Spleen (tissue), 11 donors: ENCODE data around the gene ABCG1. TPM values are rescaled to one million over a fixed set of nuclear protein-coding genes. Genes with fewer than 3 reads are reported as not detected.

ENCODE experiments used
- DNase-seq: peaks from one replicate; pipeline ENCODE4 v3.0.0-alpha.2; 2020
- H3K27ac ChIP-seq, 8 donors: fragments of 200-600 bp; sonication (generic) in 7 of 8; 1 replicate in 4 of 8; 2 replicates in 4 of 8; pipeline versions ENCODE4 v1.5.0 to v1.8.0; 2016 to 2021; ENCODE audit warnings: inconsistent platforms in 4 of 8, mild to moderate bottlenecking in 4 of 8, moderate library complexity in 1 of 8
- H3K27me3 ChIP-seq, 7 donors: fragments of 200-600 bp; sonication (generic) in 6 of 7; replicated peaks in 1 of 7; 1 replicate in 4 of 7; 2 replicates in 3 of 7; pipeline versions ENCODE4 v1.5.0 to v1.8.0; 2016 to 2021; ENCODE audit warnings: inconsistent platforms in 3 of 7, mild to moderate bottlenecking in 1 of 7
- H3K36me3 ChIP-seq, 6 donors: fragments of 200-600 bp; sonication (generic) in 5 of 6; 1 replicate in 4 of 6; 2 replicates in 2 of 6; pipeline versions ENCODE4 v1.5.0 to v1.8.0; 2016 to 2021; ENCODE audit warnings: inconsistent platforms in 2 of 6
- H3K4me1 ChIP-seq, 6 donors: fragments of 200-600 bp; sonication (generic) in 5 of 6; 1 replicate in 3 of 6; 2 replicates in 3 of 6; pipeline versions ENCODE4 v1.5.0 to v1.8.0; 2016 to 2021; ENCODE audit warnings: inconsistent platforms in 3 of 6
- H3K4me3 ChIP-seq, 8 donors: fragments of 200-600 bp; sonication (generic) in 7 of 8; 1 replicate in 4 of 8; 2 replicates in 4 of 8; pipeline versions ENCODE4 v1.5.0 to v1.8.0; 2016 to 2021; ENCODE audit warnings: inconsistent platforms in 4 of 8, mild to moderate bottlenecking in 4 of 8, moderate library complexity in 2 of 8
- H3K9me3 ChIP-seq, 8 donors: fragments of 200-600 bp; sonication (generic) in 7 of 8; 1 replicate in 4 of 8; 2 replicates in 4 of 8; pipeline versions ENCODE4 v1.5.0 to v1.8.0; 2016 to 2021; ENCODE audit warnings: inconsistent platforms in 4 of 8
- POLR2A ChIP-seq, 3 donors: fragments of 450-650 bp; IDR thresholded peaks; one replicate each; pipeline ENCODE4 v1.5.1; 2017; ENCODE audit warnings: antibody characterized with exemption in 3 of 3, mild to moderate bottlenecking in 1 of 3
- POLR2AphosphoS5 ChIP-seq, 3 donors: sonication (generic); formaldehyde crosslinking; IDR thresholded peaks; one replicate each; pipeline ENCODE4 v1.5.1; 2017; ENCODE audit warnings: antibody characterized with exemption in 3 of 3
- WGBS, 5 donors: extraction: QIAGEN DNeasy Blood & Tissue Kit in 3 of 5; methylation state at CpG; one replicate each; pipeline versions ENCODE4 v1.1.5 to v1.1.7; 2013 to 2018; 5-methylcytosine and 5-hydroxymethylcytosine counted together
- intact Hi-C: fragments of 100-400 bp; cut with DNase I; formaldehyde crosslinking; loops from one replicate; pipeline ENCODE4 v1.15.0; 2023; ENCODE audit warnings: low total_unique reads
- polyA plus RNA-seq, 3 donors: library from polyadenylated mRNA; stranded (reverse); fragments of 200-250 nt; gene quantifications; one replicate each; pipeline ENCODE4 v1.2.1, GENCODE V29; 2013
- total RNA-seq, 7 donors: library from RNA; depleted of rRNA in 3 of 7; stranded (reverse); fragments of >200 nt in 3 of 7; fragmentation: NEBNext Ultra II Directional in 4 of 7; extraction: Animal tissue kit (Norgen Biotek cat#: 25700) in 4 of 7; gene quantifications; one replicate each; pipeline versions ENCODE4 v1.1.0 to v1.2.1, GENCODE V29; 2016 to 2021
- TF ChIP-seq, protein P1 (sequence below), 11 experiments: fragments of 200-600 bp in 7 of 11; fragments of 450-650 bp in 4 of 11; sonication (generic) in 4 of 11; IDR thresholded peaks in 8 of 11; conservative IDR thresholded peaks in 3 of 11; 1 replicate in 7 of 11; 2 replicates in 4 of 11; pipeline versions ENCODE4 v1.4.0 to v1.8.0; 2016 to 2021; ENCODE audit warnings: antibody characterized with exemption in 11 of 11, inconsistent platforms in 4 of 11, mild to moderate bottlenecking in 1 of 11
- donor health status: healthy with polysubstance abuse.
- donor health status: DM: no; HTN: no; CAD: no; lungs with moderate emphysema.
- donor health status: DM: no; HTN: no; CAD: no.
- donor health status: Bipolar disorder and iron deficiency.
- donor health status: healthy.
- donor health status: DM: no; HTN: no; CAD: no.
- donor health status: DM: yes; HTN: yes; CAD: no.

ABCG1 gene
- total and polyA plus RNA-seq, 10 donors, result 14.6 to 143 (median 96.7) TPM

DNA sequence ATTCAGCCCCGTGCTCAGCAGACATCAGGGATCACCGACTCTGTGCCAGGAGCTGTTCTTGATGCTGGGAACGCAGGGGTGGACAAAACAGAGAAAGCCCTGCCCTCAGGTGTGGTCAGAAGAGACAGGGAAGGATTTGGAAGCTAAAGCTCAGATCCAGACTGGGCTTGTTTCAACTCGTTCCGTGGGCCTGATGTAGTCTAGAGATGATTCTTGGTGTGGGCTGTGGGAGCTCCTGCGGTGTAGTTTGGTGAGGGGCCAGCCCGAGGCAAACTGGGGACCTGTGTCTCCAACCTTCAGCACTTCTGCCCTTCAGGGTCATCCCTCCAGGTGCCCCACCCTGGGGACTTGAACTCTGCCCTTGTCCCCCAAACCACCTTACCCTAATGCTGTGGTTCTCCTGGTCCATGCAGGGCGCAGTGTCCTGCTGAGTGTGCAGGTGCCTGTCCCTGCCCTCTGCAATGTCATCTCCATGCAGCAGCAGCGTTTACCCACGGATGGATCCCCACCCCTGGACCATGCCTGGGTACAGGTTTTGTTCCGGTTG is 17.3 kb upstream of the ABCG1 start:
- intact Hi-C loops, result no loop called here
- H3K4me1 ChIP-seq, result peaks cover 16 to 32% (median 22%) of the 10 kb centered on the region in 6 donors
- DNase-seq, result no peak
- H3K4me3 ChIP-seq, result no peak overlapping the region
- no peak overlapping the region for H3K27ac ChIP-seq
- no peaks in the 10 kb centered on the region for H3K36me3 ChIP-seq
- TF ChIP-seq, protein P1, sequence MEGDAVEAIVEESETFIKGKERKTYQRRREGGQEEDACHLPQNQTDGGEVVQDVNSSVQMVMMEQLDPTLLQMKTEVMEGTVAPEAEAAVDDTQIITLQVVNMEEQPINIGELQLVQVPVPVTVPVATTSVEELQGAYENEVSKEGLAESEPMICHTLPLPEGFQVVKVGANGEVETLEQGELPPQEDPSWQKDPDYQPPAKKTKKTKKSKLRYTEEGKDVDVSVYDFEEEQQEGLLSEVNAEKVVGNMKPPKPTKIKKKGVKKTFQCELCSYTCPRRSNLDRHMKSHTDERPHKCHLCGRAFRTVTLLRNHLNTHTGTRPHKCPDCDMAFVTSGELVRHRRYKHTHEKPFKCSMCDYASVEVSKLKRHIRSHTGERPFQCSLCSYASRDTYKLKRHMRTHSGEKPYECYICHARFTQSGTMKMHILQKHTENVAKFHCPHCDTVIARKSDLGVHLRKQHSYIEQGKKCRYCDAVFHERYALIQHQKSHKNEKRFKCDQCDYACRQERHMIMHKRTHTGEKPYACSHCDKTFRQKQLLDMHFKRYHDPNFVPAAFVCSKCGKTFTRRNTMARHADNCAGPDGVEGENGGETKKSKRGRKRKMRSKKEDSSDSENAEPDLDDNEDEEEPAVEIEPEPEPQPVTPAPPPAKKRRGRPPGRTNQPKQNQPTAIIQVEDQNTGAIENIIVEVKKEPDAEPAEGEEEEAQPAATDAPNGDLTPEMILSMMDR (IDR thresholded peaks at IDR 0.05 in 8 of 11, conservative IDR thresholded peaks at IDR 0.05 in 3 of 11), result no peak
- TF ChIP-seq POLR2AphosphoS5 (IDR thresholded peaks at IDR 0.05) (no peak), POLR2A (IDR thresholded peaks at IDR 0.05) (no peak)
- H3K9me3 ChIP-seq, result no peaks in the 10 kb centered on the region
- WGBS, 5 donors, result 83 to 88% (median 87%) methylated on average over 8 to 11 of the region's 11 CpGs
- H3K27me3 ChIP-seq, result no peaks in the 10 kb centered on the region

DNA sequence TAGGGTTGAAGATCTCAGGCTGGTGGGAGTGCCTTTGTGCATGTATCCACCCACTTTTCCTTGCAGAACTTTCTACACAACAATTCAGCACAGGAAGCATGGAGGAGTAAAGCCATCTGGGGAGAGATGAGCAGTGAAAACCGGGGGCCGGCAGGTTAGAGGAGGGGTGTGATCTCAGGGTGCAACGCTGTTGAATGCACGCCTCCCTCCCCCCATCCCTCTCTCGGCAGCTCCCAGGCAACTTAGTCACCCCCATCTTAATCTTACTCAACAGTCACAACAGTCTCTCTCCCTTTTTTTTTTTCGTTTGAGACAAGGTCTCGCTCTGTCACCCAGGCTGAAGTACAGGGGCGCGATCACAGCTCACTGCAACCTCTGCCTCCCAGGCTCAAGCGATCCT is 16.6 kb upstream of the ABCG1 start:
- H3K27me3 ChIP-seq, result no peaks in the 10 kb centered on the region
- intact Hi-C loops, result no loop called here
- no peak overlapping the region for H3K4me3 ChIP-seq
- TF ChIP-seq POLR2A (IDR thresholded peaks at IDR 0.05), result no peak
- TF ChIP-seq POLR2AphosphoS5 (IDR thresholded peaks at IDR 0.05), result no peak
- TF ChIP-seq, protein P1 (IDR thresholded peaks at IDR 0.05 in 8 of 11, conservative IDR thresholded peaks at IDR 0.05 in 3 of 11), result no peak
- DNase-seq, result no peak
- WGBS, 5 donors, result 78 to 84% (median 80%) methylated on average over 10 of the region's 10 CpGs
- no peak overlapping the region for H3K27ac ChIP-seq
- H3K9me3 ChIP-seq, result no peaks in the 10 kb centered on the region
- no peaks in the 10 kb centered on the region for H3K36me3 ChIP-seq
- H3K4me1 ChIP-seq, result peaks cover 16 to 32% (median 22%) of the 10 kb centered on the region in 6 donors

DNA sequence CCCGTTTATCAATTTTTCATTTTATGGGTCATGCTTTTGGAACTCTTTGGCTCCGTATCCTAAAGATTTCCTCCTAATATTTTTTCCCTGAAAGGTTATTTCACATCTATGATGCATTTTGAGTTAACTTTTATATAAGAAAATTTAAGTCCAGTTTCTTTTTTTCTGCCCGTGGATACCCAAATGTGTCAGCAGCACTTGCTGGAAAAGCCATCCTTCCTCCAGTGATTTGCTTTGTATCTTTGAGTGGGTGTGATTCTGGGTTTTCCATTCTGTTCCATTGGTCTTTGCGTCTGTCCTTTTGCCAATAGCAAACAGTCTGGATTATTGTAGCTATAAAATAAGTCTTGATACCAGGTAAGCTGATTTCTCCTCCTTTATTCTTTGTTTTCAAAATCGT is 15.6 kb upstream of the ABCG1 start:
- intact Hi-C loops, result no loop called here
- Histone ChIP-seq H3K27ac (no peak overlapping the region), H3K9me3 (no peaks in the 10 kb centered on the region), H3K36me3 (no peaks in the 10 kb centered on the region), H3K4me3 (no peak overlapping the region), H3K4me1 (peaks cover 16 to 26% (median 21%) of the 10 kb centered on the region in 6 donors), H3K27me3 (no peaks in the 10 kb centered on the region)
- TF ChIP-seq, protein P1 (IDR thresholded peaks at IDR 0.05 in 8 of 11, conservative IDR thresholded peaks at IDR 0.05 in 3 of 11), result no peak
- 83 to 95% (median 88%) methylated on average over 5 of the region's 5 CpGs for WGBS, 5 donors
- DNase-seq, result no peak

DNA sequence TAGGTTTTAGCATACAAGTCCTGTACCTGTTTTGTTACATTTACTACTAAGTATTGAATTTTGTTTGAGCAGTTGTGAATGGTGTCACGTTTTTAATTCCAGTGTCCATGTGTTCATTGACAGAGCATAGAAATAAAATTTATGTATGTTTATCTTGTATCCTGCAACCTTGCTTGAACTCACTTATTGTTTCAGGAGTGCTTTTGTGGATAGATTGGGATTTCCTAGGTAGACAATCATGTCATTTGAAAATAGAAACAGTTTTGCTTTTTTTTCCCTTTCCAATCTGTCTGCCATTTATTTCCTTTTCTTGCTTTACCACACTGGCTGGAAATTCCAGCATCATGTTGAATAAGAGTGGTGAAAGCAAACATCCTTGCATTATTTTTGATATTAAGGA is 15.0 kb upstream of the ABCG1 start:
- no peaks in the 10 kb centered on the region for H3K27me3 ChIP-seq
- WGBS, 5 donors, result 69 to 84% (median 76%) methylated on average over 1 of the region's 1 CpG

More for the DNA sequence above, 15.0 kb upstream of the ABCG1 start:
- Histone ChIP-seq H3K9me3 (no peaks in the 10 kb centered on the region), H3K27ac (no peak overlapping the region), H3K4me1 (peaks cover 12 to 20% (median 15%) of the 10 kb centered on the region in 6 donors), H3K36me3 (no peaks in the 10 kb centered on the region), H3K4me3 (no peak overlapping the region)
- no peak for DNase-seq
- TF ChIP-seq POLR2A (IDR thresholded peaks at IDR 0.05) (no peak), POLR2AphosphoS5 (IDR thresholded peaks at IDR 0.05) (no peak)
- TF ChIP-seq, protein P1 (IDR thresholded peaks at IDR 0.05 in 8 of 11, conservative IDR thresholded peaks at IDR 0.05 in 3 of 11), result no peak
- intact Hi-C loops, result no loop called here
